SK-N-SH (cell line): ENCODE results near the gene FUS. TPM values are rescaled to one million over a fixed set of nuclear protein-coding genes. Genes with fewer than 3 reads are reported as not detected.

Experiments
- CTCF ChIA-PET: fragments of 300-600, 350-600 bp; formaldehyde crosslinking; extraction: SDS; loops from one replicate; lab custom pipeline; 2021; lab: Yijun Ruan, JAX
- POLR2A ChIA-PET: fragments of 350-600 bp; sonication (Branson Sonifier 250); formaldehyde crosslinking; extraction: SDS; loops from one replicate; lab custom pipeline; 2020; ENCODE audit warnings: antibody characterized with exemption, inconsistent platforms; lab: Yijun Ruan, JAX
- DNase-seq: peaks from one replicate; pipeline ENCODE4 v3.0.0; 2012
- H2AFZ ChIP-seq: fragments of 200-600 bp; sonication (generic); 2 replicates; pipeline ENCODE4 v1.8.1; 2016; ENCODE audit warnings: antibody characterized with exemption, mild to moderate bottlenecking, low read depth
- H3F3A ChIP-seq: fragments of 200-600 bp; sonication (generic); replicated peaks from 2 replicates; pipeline ENCODE3; 2016; ENCODE audit warnings: antibody characterized with exemption, mild to moderate bottlenecking; ENCODE audit not compliant: insufficient read depth
- H3K27ac ChIP-seq, 2 experiments: fragments of 200-500 bp in 1 of 2; fragments of 200-600 bp in 1 of 2; sonication (Bioruptor generic) in 1 of 2; sonication (generic), shearing (Covaris generic) in 1 of 2; 2 replicates each; pipeline versions ENCODE4 v1.5.1 to v1.6.1; 2014 to 2016; ENCODE audit warnings: low read depth in 2 of 2, inconsistent platforms in 1 of 2, low read length in 1 of 2, mild to moderate bottlenecking in 1 of 2, mixed read lengths in 1 of 2
- H3K27me3 ChIP-seq: fragments of 200-600 bp; sonication (generic), shearing (Covaris generic); 2 replicates; pipeline ENCODE4 v1.6.1; 2016; ENCODE audit warnings: mixed run types; ENCODE audit not compliant: insufficient read depth
- H3K36me3 ChIP-seq, 2 experiments: fragments of 200-500 bp in 1 of 2; fragments of 200-600 bp in 1 of 2; sonication (Bioruptor generic) in 1 of 2; sonication (generic) in 1 of 2; replicated peaks in 1 of 2; 2 replicates each; pipeline versions ENCODE3 to v1.5.1; 2014 to 2016; ENCODE audit warnings: low read length in 1 of 2, mild to moderate bottlenecking in 1 of 2; ENCODE audit not compliant: insufficient read depth in 2 of 2, control insufficient read depth in 1 of 2
- H3K4me1 ChIP-seq, 2 experiments: fragments of 200-500 bp in 1 of 2; fragments of 200-600 bp in 1 of 2; sonication (Bioruptor generic) in 1 of 2; sonication (generic), shearing (Covaris generic) in 1 of 2; 2 replicates each; pipeline versions ENCODE4 v1.5.1 to v1.6.1; 2014 to 2016; ENCODE audit warnings: low read depth in 1 of 2, low read length in 1 of 2, mixed run types in 1 of 2; ENCODE audit not compliant: insufficient read depth in 2 of 2, control insufficient read depth in 1 of 2
- H3K4me2 ChIP-seq: fragments of 200-600 bp; sonication (generic), shearing (Covaris generic); 2 replicates; pipeline ENCODE4 v1.6.1; 2017; ENCODE audit warnings: mixed run types
- H3K4me3 ChIP-seq, 2 experiments: fragments of 200-500 bp in 1 of 2; fragments of 200-600 bp in 1 of 2; sonication (Bioruptor generic) in 1 of 2; sonication (generic), shearing (Covaris generic) in 1 of 2; 2 replicates each; pipeline versions ENCODE4 v1.5.1 to v1.8.1; 2014 to 2016; ENCODE audit warnings: low read depth in 2 of 2, inconsistent platforms in 1 of 2, low read length in 1 of 2, mild to moderate bottlenecking in 1 of 2, mixed read lengths in 1 of 2, moderate library complexity in 1 of 2
- H3K79me2 ChIP-seq: fragments of 200-600 bp; sonication (generic); 2 replicates; pipeline ENCODE4 v1.8.1; 2017; ENCODE audit warnings: mild to moderate bottlenecking; ENCODE audit not compliant: insufficient read depth
- H3K9ac ChIP-seq: fragments of 200-600 bp; sonication (generic); 2 replicates; pipeline ENCODE4 v1.6.1; 2017; ENCODE audit warnings: mixed run types
- H3K9me2 ChIP-seq: fragments of 200-600 bp; sonication (generic); 2 replicates; pipeline ENCODE4 v1.6.1; 2017; ENCODE audit warnings: mixed run types
- H3K9me3 ChIP-seq: fragments of 200-600 bp; sonication (generic); 2 replicates; pipeline ENCODE4 v1.6.1; 2017; ENCODE audit warnings: mixed run types, mild to moderate bottlenecking, moderate library complexity
- H4K20me1 ChIP-seq: fragments of 200-600 bp; sonication (generic); 2 replicates; pipeline ENCODE4 v1.6.1; 2017; ENCODE audit warnings: mild to moderate bottlenecking, mixed run types; ENCODE audit not compliant: insufficient read depth
- EZH2phosphoT487 ChIP-seq: fragments of 200-600 bp; sonication (generic); IDR thresholded peaks from 2 replicates; pipeline ENCODE4 v1.6.1; 2017; ENCODE audit warnings: low read depth, mixed run types, mild to moderate bottlenecking, antibody characterized with exemption, moderate library complexity, borderline replicate concordance
- FOXJ3 ChIP-seq: sonication (generic); formaldehyde crosslinking; IDR thresholded peaks from 2 replicates; pipeline ENCODE4 v1.5.1; 2020; ENCODE audit warnings: mild to moderate bottlenecking, missing genetic modification reagents
- FOXM1 ChIP-seq: IDR thresholded peaks from 2 replicates; pipeline ENCODE4 v1.4.0; 2012; ENCODE audit warnings: low read depth, mild to moderate bottlenecking
- GABPA ChIP-seq: IDR thresholded peaks from 2 replicates; pipeline ENCODE4 v1.4.0; 2012; ENCODE audit warnings: low read depth, mild to moderate bottlenecking
- JUND ChIP-seq: IDR thresholded peaks from 2 replicates; pipeline ENCODE4 v1.4.0; 2012
- MEF2A ChIP-seq: IDR thresholded peaks from 2 replicates; pipeline ENCODE4 v1.4.0; 2012; ENCODE audit warnings: low read depth, borderline replicate concordance
- POLR2AphosphoS5 ChIP-seq: IDR thresholded peaks from 2 replicates; pipeline ENCODE4 v1.6.1; 2012; ENCODE audit warnings: low read depth, low read length
- RAD21 ChIP-seq: IDR thresholded peaks from 2 replicates; pipeline ENCODE4 v1.6.1; 2012; ENCODE audit warnings: mild to moderate bottlenecking, low read length
- RCOR1 ChIP-seq: fragments of 150-350 bp; IDR thresholded peaks from 2 replicates; pipeline ENCODE4 v1.6.1; 2017; ENCODE audit warnings: antibody characterized with exemption, low read length
- RXRA ChIP-seq: IDR thresholded peaks from 2 replicates; pipeline ENCODE4 v1.4.0; 2012; ENCODE audit warnings: low read depth, mild to moderate bottlenecking, borderline replicate concordance
- YY1 ChIP-seq: IDR thresholded peaks from 2 replicates; pipeline ENCODE4 v1.4.0; 2012; ENCODE audit warnings: low read depth, mild to moderate bottlenecking
- WGBS: methylation state at CpG from one replicate; pipeline ENCODE4 v1.1.6; 2017; ENCODE audit warnings: low lambda C conversion rate; 5-methylcytosine and 5-hydroxymethylcytosine counted together
- polyA plus RNA-seq, 3 experiments: library from polyadenylated mRNA; depleted of rRNA; stranded (reverse); fragments of >200 nt; gene quantifications; 2 replicates each; pipeline ENCODE4 v1.2.3, GENCODE V29; 2012
- TF ChIP-seq, protein P1 (sequence below): IDR thresholded peaks from 2 replicates; pipeline ENCODE4 v1.6.1; 2012; ENCODE audit warnings: mild to moderate bottlenecking, low read depth, low read length, moderate library complexity
- TF ChIP-seq, protein P2 (sequence below): IDR thresholded peaks from 2 replicates; pipeline ENCODE4 v1.4.0; 2012; ENCODE audit warnings: low read depth, borderline replicate concordance
- TF ChIP-seq, protein P3 (sequence below): fragments of 150-350 bp; IDR thresholded peaks from 2 replicates; pipeline ENCODE4 v1.6.1; 2016; ENCODE audit warnings: mild to moderate bottlenecking, low read depth, low read length
- TF ChIP-seq, protein P4 (sequence below): IDR thresholded peaks from 2 replicates; pipeline ENCODE4; 2012
- TF ChIP-seq, protein P5 (sequence below): IDR thresholded peaks from 2 replicates; pipeline ENCODE4 v1.4.0; 2012; ENCODE audit warnings: low read depth, borderline replicate concordance

The FUS gene
- polyA plus RNA-seq, 1 of the 3 experiments (the other 2 are of a cell fraction) = 429 TPM

DNA sequence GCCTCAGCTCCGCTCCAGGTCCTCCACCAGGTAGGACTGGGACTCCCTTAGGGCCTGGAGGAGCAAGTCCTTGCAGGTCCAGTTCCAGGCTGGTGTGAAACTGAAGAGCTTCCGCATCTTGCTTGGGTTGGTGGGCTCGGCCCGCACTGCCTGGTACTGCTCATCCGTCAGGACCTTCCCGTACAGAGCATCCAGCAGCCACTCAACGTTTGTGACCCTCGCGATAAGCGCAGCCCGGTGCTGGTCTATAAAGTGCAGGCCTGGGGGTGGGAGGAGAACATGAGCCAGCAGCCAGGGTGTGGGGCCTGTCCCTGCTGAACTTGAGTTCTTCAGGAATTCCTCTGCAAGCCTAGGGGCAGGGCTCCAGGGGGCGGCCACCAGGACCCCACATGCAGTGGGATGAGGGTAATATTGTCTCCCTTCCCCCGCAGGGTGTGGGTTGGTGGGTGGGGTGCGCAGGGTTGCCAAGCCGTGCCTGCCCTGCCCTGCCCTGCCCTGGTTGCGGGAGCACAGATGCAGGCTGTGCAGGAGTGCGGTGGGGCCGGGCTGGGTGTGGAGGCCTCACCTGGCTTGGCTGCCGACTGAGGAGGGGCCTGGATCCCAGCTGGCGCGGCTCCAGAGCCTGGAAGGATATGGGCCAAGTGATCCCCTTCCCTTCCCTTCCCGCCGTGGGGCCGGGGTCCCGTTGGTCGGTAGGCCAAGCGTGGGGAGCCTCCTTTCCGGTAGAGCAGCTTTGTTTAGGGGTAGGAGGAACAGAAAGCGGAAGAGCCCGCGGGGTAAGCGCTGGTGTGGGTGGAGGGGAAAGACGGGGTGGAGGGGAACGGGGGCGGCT, 21.9 kb downstream of the FUS start:
- WGBS = 52% methylated on average over 18 of the region's 35 CpGs
- no peak overlapping the region for H3K9ac ChIP-seq
- H3K27ac ChIP-seq = no peak overlapping the region
- peaks cover 37% of the 10 kb centered on the region for H4K20me1 ChIP-seq
- POLR2A ChIA-PET = interaction anchor here (0.9 to 1.5 kb wide), 2 partner anchors 9 to 13 kb away, joined by 3 to 4 read pairs; no protein-coding TSS in a partner anchor
- no peak for TF ChIP-seq RXRA
- no peak for TF ChIP-seq RAD21
- TF ChIP-seq, protein P1, sequence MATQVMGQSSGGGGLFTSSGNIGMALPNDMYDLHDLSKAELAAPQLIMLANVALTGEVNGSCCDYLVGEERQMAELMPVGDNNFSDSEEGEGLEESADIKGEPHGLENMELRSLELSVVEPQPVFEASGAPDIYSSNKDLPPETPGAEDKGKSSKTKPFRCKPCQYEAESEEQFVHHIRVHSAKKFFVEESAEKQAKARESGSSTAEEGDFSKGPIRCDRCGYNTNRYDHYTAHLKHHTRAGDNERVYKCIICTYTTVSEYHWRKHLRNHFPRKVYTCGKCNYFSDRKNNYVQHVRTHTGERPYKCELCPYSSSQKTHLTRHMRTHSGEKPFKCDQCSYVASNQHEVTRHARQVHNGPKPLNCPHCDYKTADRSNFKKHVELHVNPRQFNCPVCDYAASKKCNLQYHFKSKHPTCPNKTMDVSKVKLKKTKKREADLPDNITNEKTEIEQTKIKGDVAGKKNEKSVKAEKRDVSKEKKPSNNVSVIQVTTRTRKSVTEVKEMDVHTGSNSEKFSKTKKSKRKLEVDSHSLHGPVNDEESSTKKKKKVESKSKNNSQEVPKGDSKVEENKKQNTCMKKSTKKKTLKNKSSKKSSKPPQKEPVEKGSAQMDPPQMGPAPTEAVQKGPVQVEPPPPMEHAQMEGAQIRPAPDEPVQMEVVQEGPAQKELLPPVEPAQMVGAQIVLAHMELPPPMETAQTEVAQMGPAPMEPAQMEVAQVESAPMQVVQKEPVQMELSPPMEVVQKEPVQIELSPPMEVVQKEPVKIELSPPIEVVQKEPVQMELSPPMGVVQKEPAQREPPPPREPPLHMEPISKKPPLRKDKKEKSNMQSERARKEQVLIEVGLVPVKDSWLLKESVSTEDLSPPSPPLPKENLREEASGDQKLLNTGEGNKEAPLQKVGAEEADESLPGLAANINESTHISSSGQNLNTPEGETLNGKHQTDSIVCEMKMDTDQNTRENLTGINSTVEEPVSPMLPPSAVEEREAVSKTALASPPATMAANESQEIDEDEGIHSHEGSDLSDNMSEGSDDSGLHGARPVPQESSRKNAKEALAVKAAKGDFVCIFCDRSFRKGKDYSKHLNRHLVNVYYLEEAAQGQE = no peak
- TF ChIP-seq, protein P2, sequence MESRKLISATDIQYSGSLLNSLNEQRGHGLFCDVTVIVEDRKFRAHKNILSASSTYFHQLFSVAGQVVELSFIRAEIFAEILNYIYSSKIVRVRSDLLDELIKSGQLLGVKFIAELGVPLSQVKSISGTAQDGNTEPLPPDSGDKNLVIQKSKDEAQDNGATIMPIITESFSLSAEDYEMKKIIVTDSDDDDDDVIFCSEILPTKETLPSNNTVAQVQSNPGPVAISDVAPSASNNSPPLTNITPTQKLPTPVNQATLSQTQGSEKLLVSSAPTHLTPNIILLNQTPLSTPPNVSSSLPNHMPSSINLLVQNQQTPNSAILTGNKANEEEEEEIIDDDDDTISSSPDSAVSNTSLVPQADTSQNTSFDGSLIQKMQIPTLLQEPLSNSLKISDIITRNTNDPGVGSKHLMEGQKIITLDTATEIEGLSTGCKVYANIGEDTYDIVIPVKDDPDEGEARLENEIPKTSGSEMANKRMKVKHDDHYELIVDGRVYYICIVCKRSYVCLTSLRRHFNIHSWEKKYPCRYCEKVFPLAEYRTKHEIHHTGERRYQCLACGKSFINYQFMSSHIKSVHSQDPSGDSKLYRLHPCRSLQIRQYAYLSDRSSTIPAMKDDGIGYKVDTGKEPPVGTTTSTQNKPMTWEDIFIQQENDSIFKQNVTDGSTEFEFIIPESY = no peak
- no peak for TF ChIP-seq YY1
- no peak for TF ChIP-seq FOXM1
- TF ChIP-seq, protein P3, sequence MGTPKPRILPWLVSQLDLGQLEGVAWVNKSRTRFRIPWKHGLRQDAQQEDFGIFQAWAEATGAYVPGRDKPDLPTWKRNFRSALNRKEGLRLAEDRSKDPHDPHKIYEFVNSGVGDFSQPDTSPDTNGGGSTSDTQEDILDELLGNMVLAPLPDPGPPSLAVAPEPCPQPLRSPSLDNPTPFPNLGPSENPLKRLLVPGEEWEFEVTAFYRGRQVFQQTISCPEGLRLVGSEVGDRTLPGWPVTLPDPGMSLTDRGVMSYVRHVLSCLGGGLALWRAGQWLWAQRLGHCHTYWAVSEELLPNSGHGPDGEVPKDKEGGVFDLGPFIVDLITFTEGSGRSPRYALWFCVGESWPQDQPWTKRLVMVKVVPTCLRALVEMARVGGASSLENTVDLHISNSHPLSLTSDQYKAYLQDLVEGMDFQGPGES = no peak
- no peak for TF ChIP-seq FOXJ3 (CRISPR knock-in tag)
- TF ChIP-seq POLR2AphosphoS5 = no peak; the same call in none of the 2 replicates
- TF ChIP-seq RCOR1 = no peak
- no peak for TF ChIP-seq EZH2phosphoT487
- TF ChIP-seq, protein P4, sequence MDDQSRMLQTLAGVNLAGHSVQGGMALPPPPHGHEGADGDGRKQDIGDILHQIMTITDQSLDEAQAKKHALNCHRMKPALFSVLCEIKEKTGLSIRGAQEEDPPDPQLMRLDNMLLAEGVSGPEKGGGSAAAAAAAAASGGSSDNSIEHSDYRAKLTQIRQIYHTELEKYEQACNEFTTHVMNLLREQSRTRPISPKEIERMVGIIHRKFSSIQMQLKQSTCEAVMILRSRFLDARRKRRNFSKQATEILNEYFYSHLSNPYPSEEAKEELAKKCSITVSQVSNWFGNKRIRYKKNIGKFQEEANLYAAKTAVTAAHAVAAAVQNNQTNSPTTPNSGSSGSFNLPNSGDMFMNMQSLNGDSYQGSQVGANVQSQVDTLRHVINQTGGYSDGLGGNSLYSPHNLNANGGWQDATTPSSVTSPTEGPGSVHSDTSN = no peak
- no peak for TF ChIP-seq MEF2A
- TF ChIP-seq, protein P5, sequence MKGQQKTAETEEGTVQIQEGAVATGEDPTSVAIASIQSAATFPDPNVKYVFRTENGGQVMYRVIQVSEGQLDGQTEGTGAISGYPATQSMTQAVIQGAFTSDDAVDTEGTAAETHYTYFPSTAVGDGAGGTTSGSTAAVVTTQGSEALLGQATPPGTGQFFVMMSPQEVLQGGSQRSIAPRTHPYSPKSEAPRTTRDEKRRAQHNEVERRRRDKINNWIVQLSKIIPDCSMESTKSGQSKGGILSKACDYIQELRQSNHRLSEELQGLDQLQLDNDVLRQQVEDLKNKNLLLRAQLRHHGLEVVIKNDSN = no peak
- no peak for TF ChIP-seq GABPA
- TF ChIP-seq JUND = no peak
- H3K27me3 ChIP-seq = peaks cover 5% of the 10 kb centered on the region
- no peaks in the 10 kb centered on the region for H3K9me3 ChIP-seq
- peak; percentile 50 for DNase-seq
- H3K79me2 ChIP-seq = no peaks in the 10 kb centered on the region
- H3K4me3 ChIP-seq = no peak overlapping the region
- peaks cover 0 to 5% of the 10 kb centered on the region in 2 experiments for H3K36me3 ChIP-seq
- 0 out of 2 replicates have a peak overlapping the region, but pooled peaks have one; percentile 7 for H3K4me2 ChIP-seq
- no peaks in the 10 kb centered on the region for H3K4me1 ChIP-seq
- H3K9me2 ChIP-seq = no peaks in the 10 kb centered on the region
- peaks cover 37% of the 10 kb centered on the region for H3F3A ChIP-seq
- CTCF ChIA-PET = interaction anchor here (0.5 to 2.8 kb wide), 4 partner anchors 12 to 180 kb away, joined by 3 to 8 read pairs (median 4); partner anchors contain the start of gene TRIM72
- no peak overlapping the region for H2AFZ ChIP-seq
